ENCODE measurements around the gene JRKL. TPM values are rescaled to one million over a fixed set of nuclear protein-coding genes. Genes with fewer than 3 reads are reported as not detected.

The JRKL gene
- total and polyA plus RNA-seq, 2 of the 8 experiments (the other 6 are each of a cell fraction or from before 2014, with no cell fraction given): 1.4 to 4.9 TPM

DNA sequence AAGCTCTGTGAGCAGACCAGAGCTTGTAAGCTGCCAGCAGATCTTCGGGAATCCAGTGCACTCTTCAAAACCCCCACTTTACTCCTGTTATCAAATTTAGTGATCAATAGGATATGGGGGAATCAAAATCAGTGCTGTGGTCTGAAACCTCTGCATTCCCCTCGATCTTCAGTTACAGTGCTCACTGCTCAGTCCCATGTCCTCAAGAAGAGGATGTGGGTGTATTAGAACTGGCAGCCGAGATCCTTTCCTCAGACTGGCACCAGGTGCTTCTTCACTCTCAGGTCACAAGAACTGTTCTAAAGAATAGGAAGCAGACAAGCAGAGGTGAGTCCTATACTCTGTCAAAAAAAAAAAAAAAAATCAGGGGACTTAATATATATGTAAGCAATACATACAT lies 31.5 kb upstream of the JRKL start:
- no peak overlapping the region for H2BK5ac ChIP-seq (ENCODE audit: low read depth, low read length)
- no peak overlapping the region for H2BK120ac ChIP-seq (replicated peaks; ENCODE audit: low read depth, low read length)
- peaks cover 0 to 8% (median 0%) of the 10 kb centered on the region in 4 experiments; a peak in 3 of 8 replicates for H3K36me3 ChIP-seq (ENCODE audit: control insufficient read depth in 2 of 4, insufficient read depth in 4 of 4, low read length in 3 of 4)
- no peak overlapping the region for H3K18ac ChIP-seq (ENCODE audit: extremely low read depth, low read length)
- no peak overlapping the region for H3K4me2 ChIP-seq (ENCODE audit: insufficient read depth in 1 of 2, low read depth in 2 of 2, low read length in 2 of 2)
- H3K27ac ChIP-seq (ENCODE audit: low read depth, low read length): no peak overlapping the region
- H3K9ac ChIP-seq (replicated peaks in 1 of 4; ENCODE audit: extremely low read depth in 1 of 4, low read depth in 3 of 4, low read length in 3 of 4): no peak overlapping the region
- no peak for TF ChIP-seq TBP (IDR thresholded peaks at IDR 0.05; ENCODE audit: low read depth, low read length)
- TF ChIP-seq SIRT6 (IDR thresholded peaks at IDR 0.05; ENCODE audit: low read length): no peak
- no peak for TF ChIP-seq EZH2 (IDR thresholded peaks at IDR 0.05; ENCODE audit: low read depth, low read length, severe bottlenecking)
- TF ChIP-seq, protein P1, sequence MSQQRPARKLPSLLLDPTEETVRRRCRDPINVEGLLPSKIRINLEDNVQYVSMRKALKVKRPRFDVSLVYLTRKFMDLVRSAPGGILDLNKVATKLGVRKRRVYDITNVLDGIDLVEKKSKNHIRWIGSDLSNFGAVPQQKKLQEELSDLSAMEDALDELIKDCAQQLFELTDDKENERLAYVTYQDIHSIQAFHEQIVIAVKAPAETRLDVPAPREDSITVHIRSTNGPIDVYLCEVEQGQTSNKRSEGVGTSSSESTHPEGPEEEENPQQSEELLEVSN (IDR thresholded peaks at IDR 0.05): no peak
- no peak for TF ChIP-seq SP2 (IDR thresholded peaks at IDR 0.05; ENCODE audit: low read length)
- TF ChIP-seq NRF1 (IDR thresholded peaks at IDR 0.05; ENCODE audit: low read depth, low read length): no peak
- TF ChIP-seq, protein P2, sequence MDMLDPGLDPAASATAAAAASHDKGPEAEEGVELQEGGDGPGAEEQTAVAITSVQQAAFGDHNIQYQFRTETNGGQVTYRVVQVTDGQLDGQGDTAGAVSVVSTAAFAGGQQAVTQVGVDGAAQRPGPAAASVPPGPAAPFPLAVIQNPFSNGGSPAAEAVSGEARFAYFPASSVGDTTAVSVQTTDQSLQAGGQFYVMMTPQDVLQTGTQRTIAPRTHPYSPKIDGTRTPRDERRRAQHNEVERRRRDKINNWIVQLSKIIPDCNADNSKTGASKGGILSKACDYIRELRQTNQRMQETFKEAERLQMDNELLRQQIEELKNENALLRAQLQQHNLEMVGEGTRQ (IDR thresholded peaks at IDR 0.05; ENCODE audit: low read length): no peak
- TF ChIP-seq KDM1A (IDR thresholded peaks at IDR 0.05; ENCODE audit: borderline replicate concordance, low read length): no peak
- no peak for TF ChIP-seq BCL11A (IDR thresholded peaks at IDR 0.05; ENCODE audit: low read depth in 2 of 2, low read length in 2 of 2)
- H3K23ac ChIP-seq (ENCODE audit: insufficient read length): no peak overlapping the region
- no peaks in the 10 kb centered on the region for H3K23me2 ChIP-seq (ENCODE audit: low read depth, low read length)
- no peak for FAIRE-seq
- H4K91ac ChIP-seq (replicated peaks; ENCODE audit: insufficient read length, low read length): no peak overlapping the region
- H4K8ac ChIP-seq (ENCODE audit: extremely low read depth, insufficient read depth, low read length): no peak overlapping the region
- H4K20me1 ChIP-seq (replicated peaks in 1 of 2; ENCODE audit: control insufficient read depth in 1 of 2, insufficient read depth in 2 of 2, low read length in 2 of 2): no peaks in the 10 kb centered on the region
- no peaks in the 10 kb centered on the region for H3K9me3 ChIP-seq (ENCODE audit: insufficient read depth in 2 of 2, low read depth in 1 of 2, low read length in 1 of 2)
- no peak overlapping the region for H2BK12ac ChIP-seq (ENCODE audit: low read depth, low read length)
- H3K79me1 ChIP-seq (ENCODE audit: low read depth, low read length): no peaks in the 10 kb centered on the region
- no peaks in the 10 kb centered on the region for H3K79me2 ChIP-seq (ENCODE audit: control insufficient read depth in 1 of 2, insufficient read depth in 2 of 2, low read length in 2 of 2)
- ChIA-PET POLR2A (ENCODE audit: partially characterized antibody) (no interaction called here), CTCF (ENCODE audit: partially characterized antibody) (interaction anchor here (1.0 to 1.9 kb wide), 2 partner anchors 16 to 239 kb away, joined by 3 to 7 read pairs; partner anchors contain the start of gene MAML2)
- H2BK20ac ChIP-seq (ENCODE audit: low read length): no peak overlapping the region
- H3K4ac ChIP-seq (replicated peaks; ENCODE audit: insufficient read length, low read depth, low read length): no peak overlapping the region
- H3K56ac ChIP-seq (replicated peaks; ENCODE audit: insufficient read length, low read depth, low read length): no peak overlapping the region
- no peak overlapping the region for H2AK5ac ChIP-seq (ENCODE audit: low read depth, low read length)
- no peak overlapping the region for H2BK15ac ChIP-seq (ENCODE audit: low read length)
- DNase-seq (ENCODE audit: low read depth in 1 of 2, low spot score in 2 of 2): no peak
- H4K5ac ChIP-seq (ENCODE audit: insufficient read length, low read depth, low read length): no peak overlapping the region
- no peak overlapping the region for H2AFZ ChIP-seq (ENCODE audit: low read length)
- no peaks in the 10 kb centered on the region for H3K27me3 ChIP-seq (replicated peaks in 1 of 4; ENCODE audit: control insufficient read depth in 3 of 4, extremely low read depth in 1 of 4, insufficient read depth in 3 of 4, low read length in 3 of 4)
- WGBS, 2 experiments (ENCODE audit: extremely low coverage in 1 of 2, insufficient coverage in 1 of 2, insufficient read length in 1 of 2, insufficient replicate concordance in 2 of 2, low coverage in 1 of 2, low lambda C conversion rate in 2 of 2, missing lambda C conversion rate in 1 of 2): 91% methylated on average over 3 of the region's 3 CpGs; no CpG with 5 or more reads in 1 of the 2 experiments
- no peak overlapping the region for H3K14ac ChIP-seq (ENCODE audit: insufficient read length)
- H3K4me3 ChIP-seq (ENCODE audit: extremely low read depth in 1 of 4, insufficient read depth in 2 of 4, low read depth in 3 of 4, low read length in 4 of 4): no peak overlapping the region
- no peaks in the 10 kb centered on the region for H3K4me1 ChIP-seq (replicated peaks in 1 of 4; ENCODE audit: control insufficient read depth in 3 of 4, insufficient read depth in 4 of 4, low read length in 3 of 4)
